Skeletal muscle cell (primary cell): ENCODE measurements around the gene PFKFB2.

Experiments
- DNase-seq: peaks from one replicate; pipeline ENCODE4 v3.0.0-alpha.2; 2010; ENCODE audit warnings: low read depth
- H3K4me3 ChIP-seq: 2 replicates; pipeline ENCODE4 v1.5.1; 2011; ENCODE audit warnings: low read depth, mild to moderate bottlenecking, control low read depth, low read length, moderate library complexity

PFKFB2 gene

GRCh38 chr1:207079706-207080241, 26.7 kb downstream of the PFKFB2 start:
- no peak overlapping the region for H3K4me3 ChIP-seq
- no peak for DNase-seq

GRCh38 chr1:207081088-207081487, 28.0 kb downstream of the PFKFB2 start:
- DNase-seq, result no peak
- H3K4me3 ChIP-seq, result no peak overlapping the region

- DNase-seq, result no peak
- H3K4me3 ChIP-seq, result no peak overlapping the region
These were observed 28.7 kb downstream of the PFKFB2 start for GRCh38 chr1:207081806-207082205.

- no peak overlapping the region for H3K4me3 ChIP-seq
- no peak for DNase-seq
These were observed 31.2 kb downstream of the PFKFB2 start for GRCh38 chr1:207084232-207084631.

- DNase-seq, result peak; percentile 41
- H3K4me3 ChIP-seq, result no peak overlapping the region
These were observed 31.7 kb downstream of the PFKFB2 start for GRCh38 chr1:207084701-207085180.

- DNase-seq, result no peak
These were observed 32.8 kb downstream of the PFKFB2 start for GRCh38 chr1:207085887-207086286.

GRCh38 chr1:207088161-207088560, 35.1 kb downstream of the PFKFB2 start:
- no peak overlapping the region for H3K4me3 ChIP-seq
- no peak for DNase-seq

More at GRCh38 chr1:207085887-207086286, 32.8 kb downstream of the PFKFB2 start:
- H3K4me3 ChIP-seq, result no peak overlapping the region

GRCh38 chr1:207088701-207089626, 35.9 kb downstream of the PFKFB2 start, which contains the start of gene C4BPB:
C4BPB (plus strand) TSS chr1:207088860; CDS start chr1:207089532, 672 bp downstream.
- no peak within 1 kb of the TSS for H3K4me3 ChIP-seq
- DNase-seq, result no peak

- DNase-seq, result no peak
- H3K4me3 ChIP-seq, result no peak overlapping the region
These were observed 36.7 kb downstream of the PFKFB2 start for GRCh38 chr1:207089627-207090355.

- H3K4me3 ChIP-seq, result no peak overlapping the region
- DNase-seq, result no peak
These were observed 38.3 kb downstream of the PFKFB2 start for GRCh38 chr1:207091200-207091908.

- no peak for DNase-seq
- no peak overlapping the region for H3K4me3 ChIP-seq
These were observed 40.9 kb downstream of the PFKFB2 start for GRCh38 chr1:207093944-207094343.

GRCh38 chr1:207097871-207098324, 44.8 kb downstream of the PFKFB2 start:
- H3K4me3 ChIP-seq, result no peak overlapping the region
- no peak for DNase-seq

GRCh38 chr1:207101720-207102119, 48.6 kb downstream of the PFKFB2 start:
- no peak overlapping the region for H3K4me3 ChIP-seq
- no peak for DNase-seq

GRCh38 chr1:207102146-207102545, 49.1 kb downstream of the PFKFB2 start:
- DNase-seq, result no peak
- H3K4me3 ChIP-seq, result no peak overlapping the region

GRCh38 chr1:207102659-207103058, 49.6 kb downstream of the PFKFB2 start:
- DNase-seq, result no peak
- H3K4me3 ChIP-seq, result no peak overlapping the region

- DNase-seq, result no peak
- no peak within 1 kb of the TSS for H3K4me3 ChIP-seq
These were observed 50.9 kb downstream of the PFKFB2 start, which contains the start of gene C4BPA for GRCh38 chr1:207103892-207104373. C4BPA (plus strand) TSS chr1:207104233; CDS start chr1:207113026, 8,793 bp downstream.

GRCh38 chr1:207109004-207109403, 55.9 kb downstream of the PFKFB2 start:
- DNase-seq, result no peak
- no peak overlapping the region for H3K4me3 ChIP-seq

- no peak for DNase-seq
- no peak overlapping the region for H3K4me3 ChIP-seq
These were observed 59.7 kb downstream of the PFKFB2 start for GRCh38 chr1:207112616-207113296.
